HepG2 (cell line): Measurements from ENCODE around the gene DUS1L. TPM values are rescaled to one million over a fixed set of nuclear protein-coding genes. Genes with fewer than 3 reads are reported as not detected.

Experiments
- ARNT ChIP-seq: fragments of 450-650 bp; IDR thresholded peaks from 2 replicates; pipeline ENCODE4 v1.6.1; 2017
- CEBPB ChIP-seq: IDR thresholded peaks from 2 replicates; pipeline ENCODE4 v1.6.1; 2011; ENCODE audit warnings: low read depth, low read length, improper control_type of control experiment, borderline replicate concordance
- GABPB1 ChIP-seq: IDR thresholded peaks from 2 replicates; pipeline ENCODE4 v1.6.1; 2016; ENCODE audit warnings: mild to moderate bottlenecking, missing genetic modification reagents, moderate library complexity, missing compliant biosample characterization
- KLF6 ChIP-seq: IDR thresholded peaks from 2 replicates; pipeline ENCODE4 v1.8.0; 2016; ENCODE audit warnings: missing biosample characterization, missing genetic modification reagents
- NR2C2 ChIP-seq: sonication (generic); formaldehyde crosslinking; IDR thresholded peaks from 2 replicates; pipeline ENCODE4 v1.4.0; 2020; ENCODE audit warnings: missing genetic modification reagents, mild to moderate bottlenecking, moderate library complexity, borderline replicate concordance
- TAF1 ChIP-seq: sonication (generic); formaldehyde crosslinking; IDR thresholded peaks from 2 replicates; pipeline ENCODE4 v1.4.0; 2020; ENCODE audit warnings: missing genetic modification reagents
- TAF15 ChIP-seq: fragments of 200-400 bp; formaldehyde crosslinking; IDR thresholded peaks from one replicate; pipeline ENCODE4 v1.6.1; 2018; ENCODE audit warnings: mild to moderate bottlenecking, low read depth, low read length; ENCODE audit not compliant: poor library complexity, severe bottlenecking
- TBX2 ChIP-seq: sonication (generic); formaldehyde crosslinking; IDR thresholded peaks from 2 replicates; pipeline ENCODE4 v1.5.0; 2020; ENCODE audit warnings: missing genetic modification reagents, mild to moderate bottlenecking, borderline replicate concordance
- ZBTB38 ChIP-seq: sonication (generic); formaldehyde crosslinking; IDR thresholded peaks from 2 replicates; pipeline ENCODE4 v1.5.1; 2020; ENCODE audit warnings: mild to moderate bottlenecking, missing genetic modification reagents
- ZFX ChIP-seq: sonication (generic); formaldehyde crosslinking; IDR thresholded peaks from 2 replicates; pipeline ENCODE4 v1.4.0; 2020; ENCODE audit warnings: mild to moderate bottlenecking, low read depth, missing genetic modification reagents, moderate library complexity
- ZGPAT ChIP-seq: IDR thresholded peaks from 2 replicates; pipeline ENCODE4 v1.6.1; 2016; ENCODE audit warnings: mild to moderate bottlenecking
- ZNF143 ChIP-seq: sonication (generic); formaldehyde crosslinking; IDR thresholded peaks from 2 replicates; pipeline ENCODE4 v1.4.0; 2020; ENCODE audit warnings: missing genetic modification reagents
- ZNF20 ChIP-seq: sonication (generic); formaldehyde crosslinking; IDR thresholded peaks from 2 replicates; pipeline ENCODE4 v1.4.0; 2020; ENCODE audit warnings: mild to moderate bottlenecking, moderate library complexity, missing genetic modification reagents
- polyA plus RNA-seq, 8 experiments: library from polyadenylated mRNA; depleted of rRNA in 3 of 8; stranded (reverse) in 7 of 8; unstranded in 1 of 8; fragments of >200 nt; fragmentation: Illumina TruSeq in 4 of 8; extraction: Trizol in 4 of 8; gene quantifications; 2 replicates each; pipeline versions ENCODE4 v1.2.1 to v1.2.3, GENCODE V29; 2011 to 2016; ENCODE audit warnings: low read depth in 4 of 8, missing spikeins in 1 of 8, mixed read lengths in 1 of 8; ENCODE audit not compliant: insufficient read depth in 1 of 8
- total RNA-seq, 5 experiments: library from RNA; depleted of rRNA; stranded (reverse); fragments of >200 nt; fragmentation: Illumina TruSeq; extraction: Trizol; gene quantifications; 2 replicates each; pipeline ENCODE4 v1.2.3, GENCODE V29; 2016; ENCODE audit warnings: low read depth in 1 of 5
- TF ChIP-seq, protein P1 (sequence below): sonication (generic); formaldehyde crosslinking; IDR thresholded peaks from 2 replicates; pipeline ENCODE4 v1.4.0; 2020; ENCODE audit warnings: mild to moderate bottlenecking, missing genetic modification reagents, borderline replicate concordance
- TF ChIP-seq, protein P2 (sequence below): sonication (generic); formaldehyde crosslinking; conservative IDR thresholded peaks from 2 replicates; pipeline ENCODE4 v1.4.0; 2020; ENCODE audit warnings: mild to moderate bottlenecking, missing genetic modification reagents, moderate library complexity
- TF ChIP-seq, protein P3 (sequence below): sonication (generic); formaldehyde crosslinking; IDR thresholded peaks from 2 replicates; pipeline ENCODE4 v1.8.0; 2022; ENCODE audit warnings: mild to moderate bottlenecking, missing genetic modification reagents
- TF ChIP-seq, protein P4 (sequence below): sonication (generic); formaldehyde crosslinking; IDR thresholded peaks from 2 replicates; pipeline ENCODE4 v1.5.1; 2020; ENCODE audit warnings: mild to moderate bottlenecking, missing genetic modification reagents, moderate library complexity

Gene DUS1L
- total and polyA plus RNA-seq, 2 of the 13 experiments (the other 11 are each of a cell fraction or from before 2014, with no cell fraction given) = 81.0 to 109 TPM

GRCh38 chr17:82039695-82040299, 25.8 kb downstream of the DUS1L start (continued):
- TF ChIP-seq, protein P1, sequence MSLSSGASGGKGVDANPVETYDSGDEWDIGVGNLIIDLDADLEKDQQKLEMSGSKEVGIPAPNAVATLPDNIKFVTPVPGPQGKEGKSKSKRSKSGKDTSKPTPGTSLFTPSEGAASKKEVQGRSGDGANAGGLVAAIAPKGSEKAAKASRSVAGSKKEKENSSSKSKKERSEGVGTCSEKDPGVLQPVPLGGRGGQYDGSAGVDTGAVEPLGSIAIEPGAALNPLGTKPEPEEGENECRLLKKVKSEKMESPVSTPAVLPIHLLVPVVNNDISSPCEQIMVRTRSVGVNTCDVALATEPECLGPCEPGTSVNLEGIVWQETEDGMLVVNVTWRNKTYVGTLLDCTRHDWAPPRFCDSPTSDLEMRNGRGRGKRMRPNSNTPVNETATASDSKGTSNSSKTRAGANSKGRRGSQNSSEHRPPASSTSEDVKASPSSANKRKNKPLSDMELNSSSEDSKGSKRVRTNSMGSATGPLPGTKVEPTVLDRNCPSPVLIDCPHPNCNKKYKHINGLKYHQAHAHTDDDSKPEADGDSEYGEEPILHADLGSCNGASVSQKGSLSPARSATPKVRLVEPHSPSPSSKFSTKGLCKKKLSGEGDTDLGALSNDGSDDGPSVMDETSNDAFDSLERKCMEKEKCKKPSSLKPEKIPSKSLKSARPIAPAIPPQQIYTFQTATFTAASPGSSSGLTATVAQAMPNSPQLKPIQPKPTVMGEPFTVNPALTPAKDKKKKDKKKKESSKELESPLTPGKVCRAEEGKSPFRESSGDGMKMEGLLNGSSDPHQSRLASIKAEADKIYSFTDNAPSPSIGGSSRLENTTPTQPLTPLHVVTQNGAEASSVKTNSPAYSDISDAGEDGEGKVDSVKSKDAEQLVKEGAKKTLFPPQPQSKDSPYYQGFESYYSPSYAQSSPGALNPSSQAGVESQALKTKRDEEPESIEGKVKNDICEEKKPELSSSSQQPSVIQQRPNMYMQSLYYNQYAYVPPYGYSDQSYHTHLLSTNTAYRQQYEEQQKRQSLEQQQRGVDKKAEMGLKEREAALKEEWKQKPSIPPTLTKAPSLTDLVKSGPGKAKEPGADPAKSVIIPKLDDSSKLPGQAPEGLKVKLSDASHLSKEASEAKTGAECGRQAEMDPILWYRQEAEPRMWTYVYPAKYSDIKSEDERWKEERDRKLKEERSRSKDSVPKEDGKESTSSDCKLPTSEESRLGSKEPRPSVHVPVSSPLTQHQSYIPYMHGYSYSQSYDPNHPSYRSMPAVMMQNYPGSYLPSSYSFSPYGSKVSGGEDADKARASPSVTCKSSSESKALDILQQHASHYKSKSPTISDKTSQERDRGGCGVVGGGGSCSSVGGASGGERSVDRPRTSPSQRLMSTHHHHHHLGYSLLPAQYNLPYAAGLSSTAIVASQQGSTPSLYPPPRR (CRISPR knock-in tag) = peak; percentile 45; the same call in 1 of the 2 replicates
- TF ChIP-seq ARNT (no peak), TAF1 (CRISPR knock-in tag) (no peak), ZNF20 (CRISPR knock-in tag) (no peak), NR2C2 (CRISPR knock-in tag) (0 out of 2 replicates have a peak, but pooled peaks have one; percentile 34), KLF6 (no peak), GABPB1 (CRISPR knock-in tag) (no peak), ZFX (CRISPR knock-in tag) (peak; percentile 88), CEBPB (no peak), TAF15 (no peak), ZNF143 (CRISPR knock-in tag) (no peak), ZGPAT (CRISPR knock-in tag) (no peak), TBX2 (CRISPR knock-in tag) (no peak), ZBTB38 (CRISPR knock-in tag) (peak; percentile 65)
- TF ChIP-seq, protein P2, sequence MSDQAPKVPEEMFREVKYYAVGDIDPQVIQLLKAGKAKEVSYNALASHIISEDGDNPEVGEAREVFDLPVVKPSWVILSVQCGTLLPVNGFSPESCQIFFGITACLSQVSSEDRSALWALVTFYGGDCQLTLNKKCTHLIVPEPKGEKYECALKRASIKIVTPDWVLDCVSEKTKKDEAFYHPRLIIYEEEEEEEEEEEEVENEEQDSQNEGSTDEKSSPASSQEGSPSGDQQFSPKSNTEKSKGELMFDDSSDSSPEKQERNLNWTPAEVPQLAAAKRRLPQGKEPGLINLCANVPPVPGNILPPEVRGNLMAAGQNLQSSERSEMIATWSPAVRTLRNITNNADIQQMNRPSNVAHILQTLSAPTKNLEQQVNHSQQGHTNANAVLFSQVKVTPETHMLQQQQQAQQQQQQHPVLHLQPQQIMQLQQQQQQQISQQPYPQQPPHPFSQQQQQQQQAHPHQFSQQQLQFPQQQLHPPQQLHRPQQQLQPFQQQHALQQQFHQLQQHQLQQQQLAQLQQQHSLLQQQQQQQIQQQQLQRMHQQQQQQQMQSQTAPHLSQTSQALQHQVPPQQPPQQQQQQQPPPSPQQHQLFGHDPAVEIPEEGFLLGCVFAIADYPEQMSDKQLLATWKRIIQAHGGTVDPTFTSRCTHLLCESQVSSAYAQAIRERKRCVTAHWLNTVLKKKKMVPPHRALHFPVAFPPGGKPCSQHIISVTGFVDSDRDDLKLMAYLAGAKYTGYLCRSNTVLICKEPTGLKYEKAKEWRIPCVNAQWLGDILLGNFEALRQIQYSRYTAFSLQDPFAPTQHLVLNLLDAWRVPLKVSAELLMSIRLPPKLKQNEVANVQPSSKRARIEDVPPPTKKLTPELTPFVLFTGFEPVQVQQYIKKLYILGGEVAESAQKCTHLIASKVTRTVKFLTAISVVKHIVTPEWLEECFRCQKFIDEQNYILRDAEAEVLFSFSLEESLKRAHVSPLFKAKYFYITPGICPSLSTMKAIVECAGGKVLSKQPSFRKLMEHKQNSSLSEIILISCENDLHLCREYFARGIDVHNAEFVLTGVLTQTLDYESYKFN (CRISPR knock-in tag) = peak; percentile 70
- TF ChIP-seq, protein P3, sequence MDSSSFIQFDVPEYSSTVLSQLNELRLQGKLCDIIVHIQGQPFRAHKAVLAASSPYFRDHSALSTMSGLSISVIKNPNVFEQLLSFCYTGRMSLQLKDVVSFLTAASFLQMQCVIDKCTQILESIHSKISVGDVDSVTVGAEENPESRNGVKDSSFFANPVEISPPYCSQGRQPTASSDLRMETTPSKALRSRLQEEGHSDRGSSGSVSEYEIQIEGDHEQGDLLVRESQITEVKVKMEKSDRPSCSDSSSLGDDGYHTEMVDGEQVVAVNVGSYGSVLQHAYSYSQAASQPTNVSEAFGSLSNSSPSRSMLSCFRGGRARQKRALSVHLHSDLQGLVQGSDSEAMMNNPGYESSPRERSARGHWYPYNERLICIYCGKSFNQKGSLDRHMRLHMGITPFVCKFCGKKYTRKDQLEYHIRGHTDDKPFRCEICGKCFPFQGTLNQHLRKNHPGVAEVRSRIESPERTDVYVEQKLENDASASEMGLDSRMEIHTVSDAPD (CRISPR knock-in tag) = peak; percentile 81
- TF ChIP-seq, protein P4, sequence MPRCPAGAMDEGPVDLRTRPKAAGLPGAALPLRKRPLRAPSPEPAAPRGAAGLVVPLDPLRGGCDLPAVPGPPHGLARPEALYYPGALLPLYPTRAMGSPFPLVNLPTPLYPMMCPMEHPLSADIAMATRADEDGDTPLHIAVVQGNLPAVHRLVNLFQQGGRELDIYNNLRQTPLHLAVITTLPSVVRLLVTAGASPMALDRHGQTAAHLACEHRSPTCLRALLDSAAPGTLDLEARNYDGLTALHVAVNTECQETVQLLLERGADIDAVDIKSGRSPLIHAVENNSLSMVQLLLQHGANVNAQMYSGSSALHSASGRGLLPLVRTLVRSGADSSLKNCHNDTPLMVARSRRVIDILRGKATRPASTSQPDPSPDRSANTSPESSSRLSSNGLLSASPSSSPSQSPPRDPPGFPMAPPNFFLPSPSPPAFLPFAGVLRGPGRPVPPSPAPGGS (CRISPR knock-in tag) = 0 out of 2 replicates have a peak, but pooled peaks have one; percentile 24
